Hepatic stellate cell (primary cell): ENCODE measurements around the gene USP24.
"Not testable (repeated sequence)": the region's sequence is repeated elsewhere in the genome, so short reads cannot be mapped to it uniquely, and the experiment has no call there.

ENCODE experiments used
- DNase-seq: peaks from one replicate; pipeline ENCODE4 v3.0.0; 2011; ENCODE audit warnings: low spot score

The USP24 gene

DNA sequence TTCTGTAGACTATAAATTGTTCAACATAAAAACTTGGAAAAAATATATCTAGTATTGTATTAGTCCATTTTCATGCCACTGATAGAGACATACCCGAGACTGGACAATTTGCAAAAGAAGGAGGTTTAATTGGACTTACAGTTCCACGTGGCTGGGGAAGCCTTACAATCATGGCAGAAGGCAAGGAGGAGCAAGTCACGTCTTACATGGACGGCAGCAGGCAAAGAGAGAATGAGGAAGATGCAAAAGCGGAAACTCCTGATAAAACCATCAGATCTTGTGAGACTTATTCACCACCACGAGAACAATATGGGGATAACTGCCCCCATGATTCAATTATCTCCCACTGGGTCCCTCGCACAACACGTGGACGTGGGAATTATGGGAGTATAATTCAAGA lies 15.4 kb downstream of the USP24 start:
- DNase-seq, result not testable (repeated sequence)

DNA sequence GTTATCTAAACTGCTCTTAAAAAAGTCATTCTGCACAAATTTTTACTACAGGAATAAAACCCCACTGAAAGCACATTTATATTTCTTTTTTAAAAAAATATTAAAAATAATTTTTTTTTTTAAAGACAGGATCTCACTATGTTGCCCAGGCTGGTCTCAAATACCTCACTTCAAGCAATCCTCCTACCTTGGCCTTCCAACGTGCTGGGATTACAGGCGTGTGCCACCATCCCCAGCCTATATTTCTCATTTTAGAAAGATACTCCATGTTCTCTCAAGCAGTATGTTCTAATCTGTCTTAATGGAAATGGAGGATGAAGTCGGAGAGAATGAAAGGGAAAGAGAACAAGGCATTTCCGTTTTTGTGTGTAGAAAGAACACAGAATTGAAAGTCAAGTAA lies 17.1 kb downstream of the USP24 start:
- no peak for DNase-seq

DNA sequence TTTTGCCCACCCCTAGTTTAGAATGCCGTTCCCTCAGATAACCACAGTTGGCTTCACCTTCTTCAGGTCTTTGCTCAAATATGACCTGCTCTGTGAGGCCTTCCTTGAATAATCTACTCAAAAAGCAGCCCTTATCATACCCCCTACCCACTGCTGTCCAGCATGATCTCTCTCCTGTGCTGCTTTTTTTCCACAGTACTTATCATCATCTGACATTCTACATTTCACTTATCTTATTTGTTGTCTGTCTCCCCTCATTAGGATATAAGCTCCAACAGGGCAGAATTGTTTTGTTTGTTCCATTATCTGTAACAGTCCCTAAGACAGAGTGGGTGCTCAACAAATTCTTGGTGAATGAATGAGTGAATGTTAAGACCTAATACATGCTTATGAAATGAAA lies 18.1 kb downstream of the USP24 start:
- no peak for DNase-seq

DNA sequence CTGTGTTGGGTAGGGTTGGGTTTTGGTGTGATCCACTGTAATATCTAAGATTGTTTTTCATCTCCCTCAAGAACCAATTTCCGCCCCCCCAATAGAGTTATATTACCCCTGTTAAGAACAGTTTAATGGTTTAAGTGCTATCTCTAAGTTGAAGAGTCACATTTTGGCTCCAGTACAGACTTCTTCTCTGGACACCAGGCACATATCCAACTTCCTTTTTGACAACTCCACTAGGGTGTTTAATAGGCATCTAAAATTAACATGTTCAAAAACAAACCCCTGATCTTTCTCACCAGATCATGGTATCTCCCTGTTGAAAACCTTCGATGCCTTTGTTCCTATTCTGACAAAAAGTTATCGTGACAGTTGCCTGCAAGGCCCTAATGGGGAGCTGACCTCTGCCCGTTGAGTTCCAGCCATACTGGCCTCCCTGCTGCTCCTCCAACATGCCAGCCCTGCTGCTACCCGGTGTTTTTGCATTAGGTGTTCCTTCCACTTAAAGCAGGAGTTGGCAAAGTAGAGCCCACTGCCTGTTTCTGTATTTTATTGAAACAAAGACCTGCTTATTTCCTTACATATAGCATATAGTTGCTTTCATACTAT lies 18.6 kb downstream of the USP24 start:
- no peak for DNase-seq

DNA sequence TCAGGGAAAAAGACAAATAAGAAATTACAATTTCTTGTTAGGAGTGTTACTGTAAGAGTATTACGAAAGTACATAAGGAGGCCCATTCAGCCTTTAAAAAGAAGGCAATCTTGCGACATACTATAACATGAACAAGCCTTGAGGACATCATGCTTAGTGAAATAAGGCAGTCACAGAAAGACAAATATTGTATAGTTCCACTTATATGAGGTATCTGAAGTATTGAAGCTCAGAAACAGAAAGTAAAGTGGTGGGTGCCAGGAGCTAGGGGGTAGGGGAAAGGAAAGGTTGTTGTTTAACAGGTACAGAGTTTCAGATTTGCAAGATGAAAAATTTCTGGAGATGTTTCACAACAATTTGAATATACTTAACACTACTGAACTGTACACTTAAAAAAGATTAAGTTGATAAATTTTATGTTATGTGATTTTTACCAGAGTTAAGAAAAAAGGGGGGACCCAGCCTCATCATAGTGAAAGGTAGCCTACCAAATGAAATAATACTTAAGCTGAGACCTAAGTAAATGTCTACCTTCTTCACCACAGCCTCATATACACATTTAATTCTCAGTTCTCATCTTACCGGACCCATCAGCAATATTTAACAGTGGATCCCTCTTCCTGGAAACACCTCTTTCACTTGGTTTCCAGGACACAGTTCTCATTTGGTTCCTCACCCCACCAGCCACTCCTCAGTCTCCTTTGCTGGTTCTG lies 19.5 kb downstream of the USP24 start:
- DNase-seq, result no peak

DNA sequence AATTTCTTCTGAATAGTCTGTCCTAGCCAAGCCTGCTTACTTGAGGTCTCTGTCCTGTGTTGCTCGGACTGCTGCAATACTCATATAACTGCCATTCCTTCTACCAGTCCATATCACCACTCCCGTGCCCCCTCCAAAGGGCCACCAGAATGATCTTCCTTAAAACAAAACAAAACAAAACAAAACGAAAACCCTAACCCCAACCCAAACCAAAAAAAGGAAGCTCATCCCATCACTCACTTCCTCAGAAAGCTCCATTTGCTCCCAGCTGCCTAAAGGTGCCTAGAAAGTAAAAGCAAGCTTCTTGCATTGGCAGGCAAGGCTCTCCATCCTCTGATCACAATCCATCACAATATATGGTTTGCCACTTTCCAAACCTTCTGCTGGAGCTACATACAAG lies 20.3 kb downstream of the USP24 start:
- DNase-seq, result no peak

DNA sequence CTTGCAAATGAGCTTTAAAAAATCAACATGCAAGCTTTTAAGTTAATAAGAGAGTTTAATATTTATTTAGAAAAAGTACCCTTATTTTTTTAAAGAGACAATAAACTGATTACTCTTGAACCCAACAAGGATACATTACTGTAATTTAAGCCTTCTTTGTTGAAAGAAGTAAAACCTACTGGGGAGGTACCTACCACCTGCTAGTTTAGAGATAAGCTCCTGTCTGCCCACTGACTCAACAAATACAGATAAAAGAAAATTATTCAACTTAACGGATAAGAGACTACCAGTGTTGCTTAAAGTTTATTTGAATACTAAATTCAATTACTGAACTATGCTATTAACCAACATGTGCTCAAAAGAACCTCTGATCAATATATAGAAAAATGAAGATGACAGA lies 23.1 kb downstream of the USP24 start:
- no peak for DNase-seq

DNA sequence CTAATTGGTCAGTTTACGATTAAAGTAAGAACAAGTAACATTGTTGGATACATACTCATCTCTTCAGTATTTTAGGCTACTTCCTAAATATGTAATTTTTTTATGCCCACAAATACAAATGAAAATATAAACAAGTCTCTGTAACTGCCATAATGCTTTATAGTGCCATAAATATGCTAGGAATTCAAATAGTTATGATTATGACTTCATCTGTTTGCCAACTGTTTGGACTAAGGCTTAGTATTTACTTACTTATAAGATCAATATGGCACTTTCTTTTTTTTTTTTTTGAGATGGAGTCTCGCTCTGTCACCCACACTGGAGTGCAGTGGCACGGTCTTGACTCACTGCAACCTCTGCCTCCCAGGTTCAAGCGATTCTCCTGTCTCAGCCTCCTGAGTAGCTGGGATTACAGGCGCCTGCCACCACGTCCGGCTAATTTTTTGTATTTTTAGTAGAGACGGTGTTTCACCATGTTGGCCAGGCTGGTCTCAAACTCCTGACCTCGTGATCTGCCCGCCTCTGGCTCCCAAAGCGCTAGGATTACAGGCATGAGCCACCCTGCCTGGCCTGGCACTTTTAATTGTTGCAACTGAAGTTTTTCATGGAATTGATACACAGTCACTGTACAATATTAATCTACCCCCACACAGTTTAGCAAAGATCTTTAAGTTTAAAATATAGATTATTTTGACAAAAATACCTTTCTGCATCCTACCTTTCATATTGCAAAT lies 23.8 kb downstream of the USP24 start:
- DNase-seq, result not testable (repeated sequence)

DNA sequence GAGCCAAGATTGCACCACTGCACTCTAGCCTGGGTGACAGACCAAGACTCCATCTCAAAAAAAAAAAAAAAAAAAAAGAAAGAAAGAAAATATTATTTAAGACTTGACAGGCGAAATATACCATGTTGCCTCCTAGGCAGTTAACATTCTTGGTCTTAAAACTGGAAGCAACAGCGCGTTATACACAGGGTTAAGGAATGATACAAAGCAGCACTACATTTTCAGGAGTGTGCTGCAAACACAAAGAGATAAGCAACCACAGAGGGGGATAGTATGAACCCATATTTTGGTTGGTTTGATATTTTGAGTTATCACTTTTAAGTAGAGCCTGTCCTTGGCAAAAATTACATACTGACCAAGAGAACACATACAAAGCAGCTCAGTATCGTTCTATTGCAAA lies 25.1 kb downstream of the USP24 start:
- DNase-seq, result no peak

DNA sequence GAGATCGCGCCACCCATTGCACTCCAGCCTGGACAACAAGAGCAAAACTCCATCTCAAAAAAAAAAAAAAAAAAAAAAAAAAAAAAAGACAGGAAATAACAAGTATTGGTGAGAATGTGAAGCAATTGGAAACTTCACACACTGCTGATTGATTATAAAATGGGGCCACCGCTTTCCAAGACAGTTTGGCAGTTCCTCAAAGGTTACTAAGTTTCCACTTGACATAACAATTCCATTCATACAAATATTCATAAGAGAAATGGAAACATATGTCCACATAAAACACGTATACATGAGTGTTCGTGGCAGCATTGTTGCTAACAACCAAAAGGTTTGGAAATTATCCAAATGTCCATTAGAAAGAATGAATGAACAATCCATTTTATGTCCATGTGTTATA lies 26.3 kb downstream of the USP24 start:
- DNase-seq, result no peak

DNA sequence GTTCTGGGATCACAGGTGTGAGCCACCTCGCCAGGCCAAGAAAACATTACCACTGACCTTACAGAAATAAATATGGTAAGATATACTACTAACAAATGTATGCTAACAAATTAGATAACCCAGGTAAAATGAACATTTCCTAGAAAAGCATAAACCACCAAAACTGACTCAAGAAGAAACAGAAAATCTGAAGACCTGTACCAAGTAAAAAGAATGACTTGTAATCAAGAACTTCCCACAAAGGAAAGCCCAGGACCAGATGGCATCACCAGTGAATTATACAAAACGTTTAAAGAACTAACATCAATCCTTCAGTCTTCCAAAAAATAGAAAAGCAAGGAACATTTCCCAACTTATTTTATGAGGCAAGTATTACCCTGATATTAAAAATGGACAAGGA lies 29.3 kb downstream of the USP24 start:
- DNase-seq, result no peak

DNA sequence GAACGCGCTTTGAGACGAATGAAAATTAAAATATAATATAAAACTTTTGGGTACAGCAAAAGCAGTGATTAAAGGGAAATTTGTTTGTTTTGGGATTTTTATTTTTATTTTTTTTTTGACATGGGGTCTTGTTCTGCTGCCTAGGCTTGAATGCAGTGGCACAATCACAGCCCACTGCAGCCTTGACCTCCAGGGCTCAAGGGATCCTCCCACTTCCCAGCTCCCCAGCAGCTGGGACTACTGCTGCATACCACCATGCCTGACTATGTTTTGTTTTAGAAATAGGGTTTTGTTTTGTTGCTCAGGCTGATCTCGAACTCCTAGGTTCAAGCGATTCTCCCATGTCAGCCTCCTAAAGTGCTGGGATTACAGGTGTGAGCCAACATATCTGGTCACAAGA lies 30.3 kb downstream of the USP24 start:
- DNase-seq, result no peak

DNA sequence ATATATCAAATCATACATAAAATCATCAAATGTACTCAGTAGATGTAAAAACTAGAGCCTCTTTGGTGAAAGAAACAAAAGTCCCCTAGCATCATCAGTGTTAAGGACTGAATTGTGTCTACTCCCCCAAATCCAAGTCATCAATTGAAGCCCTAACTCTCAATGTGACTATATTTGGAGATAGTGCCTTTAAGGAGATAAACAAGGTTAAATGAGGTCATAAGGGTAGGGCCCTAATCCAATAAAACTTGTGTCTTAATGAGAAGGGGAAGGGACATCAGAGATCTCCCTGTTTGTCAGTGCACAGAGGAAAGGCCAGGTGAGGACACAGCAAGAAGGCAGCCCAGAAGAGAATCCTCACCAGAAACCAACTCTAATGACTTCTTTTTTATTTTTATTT lies 33.5 kb downstream of the USP24 start:
- no peak for DNase-seq

DNA sequence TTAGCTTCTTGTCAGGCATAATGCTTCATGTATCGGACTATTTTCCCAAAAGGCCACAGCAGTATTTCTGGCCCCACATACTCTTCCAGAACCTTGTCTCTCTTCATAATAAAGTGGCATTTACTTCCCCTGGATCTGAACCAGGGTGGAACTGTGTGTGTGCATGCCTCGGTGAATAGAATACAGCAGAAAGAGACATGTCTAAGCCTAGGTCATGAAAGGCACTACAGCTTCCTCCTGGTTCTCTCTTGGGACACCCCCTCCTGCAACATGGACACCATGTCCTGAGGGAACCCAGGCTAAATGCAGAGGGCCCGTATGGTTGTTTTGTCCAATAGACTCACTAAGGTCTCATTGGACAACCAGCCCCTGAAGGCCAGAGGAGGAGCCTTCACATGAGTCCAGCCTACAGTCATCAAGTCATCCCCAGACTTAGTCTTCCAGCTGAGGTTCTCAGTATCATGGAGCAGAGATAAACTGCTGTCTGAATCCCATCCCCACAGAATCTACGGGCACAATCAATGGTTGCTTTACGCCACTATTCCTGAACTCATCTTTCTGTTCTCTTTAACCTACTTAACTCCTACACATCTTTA lies 35.0 kb downstream of the USP24 start:
- DNase-seq, result no peak

DNA sequence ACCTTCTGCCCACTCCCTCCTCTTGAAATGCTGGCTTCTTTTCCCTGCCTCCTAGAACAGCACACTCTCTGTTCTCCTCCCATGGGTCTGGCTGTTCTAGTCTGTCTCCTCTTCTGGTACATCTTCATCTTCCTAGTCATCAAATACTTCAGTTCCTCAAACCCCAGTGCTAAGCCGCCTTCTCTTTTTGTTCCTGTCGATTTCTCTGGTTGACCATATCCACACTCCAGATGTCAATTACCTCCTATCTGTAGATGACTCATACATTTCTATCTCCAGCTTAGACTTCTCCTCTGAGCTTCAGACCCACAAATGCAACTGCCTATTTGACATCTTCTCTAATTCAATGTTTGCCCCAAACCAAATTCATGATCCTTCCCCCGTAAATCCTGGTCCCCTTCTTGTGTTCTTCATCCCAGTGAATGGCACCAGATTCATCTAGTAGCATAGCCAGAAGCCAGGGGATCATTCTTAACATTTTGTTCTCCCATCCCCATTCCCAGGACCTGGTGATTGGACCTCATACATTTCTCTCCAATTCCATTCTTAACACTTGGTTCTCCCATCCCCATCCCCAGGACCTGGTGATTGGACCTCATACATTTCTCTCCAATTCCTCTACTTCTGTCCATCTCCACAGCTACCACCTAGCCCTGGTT lies 35.9 kb downstream of the USP24 start:
- no peak for DNase-seq

DNA sequence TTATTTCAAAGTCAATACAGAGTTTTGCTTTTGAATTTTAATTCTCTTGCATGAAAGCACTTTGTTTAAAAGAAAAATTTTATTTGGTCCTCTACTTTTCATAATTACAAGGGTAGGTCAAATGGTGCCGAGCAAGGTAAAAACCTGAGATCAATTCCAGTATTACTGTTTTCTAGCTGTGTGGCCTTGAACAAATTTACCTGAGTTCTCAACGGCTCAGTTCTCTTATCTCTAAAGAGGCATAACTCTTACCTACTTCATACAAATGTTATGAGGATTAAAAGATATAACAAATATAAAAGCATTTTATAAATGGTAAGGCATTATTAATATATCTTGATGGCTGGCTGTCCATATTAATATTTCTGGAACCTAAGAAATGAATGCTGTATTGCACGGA lies 42.5 kb downstream of the USP24 start:
- DNase-seq, result no peak

DNA sequence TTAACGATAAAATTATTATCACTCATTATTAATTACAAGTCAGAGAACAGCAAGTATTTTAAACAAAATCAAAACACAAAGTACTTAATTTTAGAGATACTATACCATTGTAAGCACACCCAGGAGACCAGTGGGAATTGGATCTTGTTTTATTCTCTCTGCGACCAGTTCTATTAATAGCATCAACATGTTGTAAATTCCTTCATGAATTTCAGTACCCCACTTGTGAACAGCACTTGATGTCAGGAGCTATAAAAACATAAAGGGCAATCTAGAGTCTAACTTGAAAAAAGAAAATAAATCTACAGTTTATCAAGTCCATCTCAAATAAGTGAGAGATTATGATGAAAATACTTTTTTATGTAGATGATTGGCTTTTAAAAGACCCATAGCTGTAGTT lies 42.9 kb downstream of the USP24 start:
- DNase-seq, result no peak

DNA sequence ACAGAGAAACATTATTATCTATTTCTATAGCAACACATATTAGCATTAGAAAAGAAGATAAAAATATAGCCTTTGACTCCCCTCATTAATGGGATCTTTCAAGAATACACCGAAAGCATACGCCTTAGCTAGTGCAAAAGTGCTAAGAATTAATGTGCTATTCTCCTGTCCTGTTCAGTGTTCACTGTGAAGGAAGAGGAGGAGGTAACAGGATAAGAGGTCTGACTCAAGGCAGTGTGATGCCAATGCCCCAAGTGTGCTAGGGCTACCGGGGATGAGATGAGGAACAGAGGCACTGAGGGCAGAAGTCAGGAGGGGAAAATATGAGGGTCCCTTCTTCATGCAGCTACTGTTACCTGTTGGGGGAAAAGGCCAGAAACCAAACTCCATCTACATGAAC lies 43.5 kb downstream of the USP24 start:
- DNase-seq, result no peak

DNA sequence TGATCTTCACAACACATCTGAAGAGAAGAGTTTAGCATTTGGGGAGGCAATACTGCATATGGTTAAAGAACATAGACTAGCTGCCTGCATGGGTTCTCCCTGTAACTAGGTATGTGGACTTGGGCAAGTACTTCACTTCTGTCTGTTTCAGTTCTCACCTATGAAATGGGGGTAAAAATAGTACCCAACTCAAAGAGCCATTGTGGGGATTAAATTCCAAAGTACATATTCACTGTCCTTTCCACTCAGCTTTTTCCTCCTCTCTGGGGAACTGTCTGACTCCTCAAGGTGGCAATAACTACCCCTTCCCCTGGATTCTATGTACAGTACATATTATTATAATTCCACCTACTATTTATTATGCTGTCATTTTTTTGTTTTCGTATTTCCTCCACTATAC lies 44.7 kb downstream of the USP24 start:
- DNase-seq, result no peak

DNA sequence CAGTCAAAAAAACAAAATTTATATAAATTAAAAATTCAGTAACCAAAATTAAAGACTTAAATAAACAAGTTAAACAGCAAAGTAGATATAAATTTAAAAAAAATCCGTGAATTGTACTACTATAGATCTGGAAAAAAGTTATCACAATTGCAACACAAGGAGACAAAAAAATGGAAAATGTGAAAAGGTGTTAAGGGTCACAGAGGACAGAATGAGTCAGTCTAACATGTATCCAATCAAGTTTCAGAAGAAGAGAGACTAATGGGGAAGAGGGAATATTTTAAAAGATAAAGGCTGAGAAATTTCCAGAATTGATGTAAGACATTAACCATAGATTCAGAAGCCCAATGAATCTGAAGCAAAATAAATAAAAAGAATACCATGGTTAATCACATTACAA lies 46.0 kb downstream of the USP24 start:
- DNase-seq, result no peak

DNA sequence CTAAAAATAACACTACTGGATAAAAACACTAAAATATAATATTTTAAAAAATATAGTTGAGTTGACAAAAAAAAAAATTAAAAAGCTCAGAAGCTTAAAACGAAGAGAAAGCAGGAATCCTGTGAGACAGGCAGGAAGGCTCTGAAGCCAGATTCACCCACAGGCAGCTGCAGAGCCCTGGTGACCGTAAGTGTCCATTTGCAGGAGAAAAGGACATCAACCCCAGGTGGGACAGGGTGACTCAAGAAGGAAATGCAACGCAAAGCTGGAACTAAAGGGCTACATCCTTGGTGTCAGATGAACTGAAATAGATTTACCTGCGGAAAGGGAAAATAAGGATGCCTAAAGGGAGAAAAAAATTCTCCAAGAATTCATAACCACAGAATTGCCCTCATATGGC lies 46.8 kb downstream of the USP24 start:
- DNase-seq, result no peak

DNA sequence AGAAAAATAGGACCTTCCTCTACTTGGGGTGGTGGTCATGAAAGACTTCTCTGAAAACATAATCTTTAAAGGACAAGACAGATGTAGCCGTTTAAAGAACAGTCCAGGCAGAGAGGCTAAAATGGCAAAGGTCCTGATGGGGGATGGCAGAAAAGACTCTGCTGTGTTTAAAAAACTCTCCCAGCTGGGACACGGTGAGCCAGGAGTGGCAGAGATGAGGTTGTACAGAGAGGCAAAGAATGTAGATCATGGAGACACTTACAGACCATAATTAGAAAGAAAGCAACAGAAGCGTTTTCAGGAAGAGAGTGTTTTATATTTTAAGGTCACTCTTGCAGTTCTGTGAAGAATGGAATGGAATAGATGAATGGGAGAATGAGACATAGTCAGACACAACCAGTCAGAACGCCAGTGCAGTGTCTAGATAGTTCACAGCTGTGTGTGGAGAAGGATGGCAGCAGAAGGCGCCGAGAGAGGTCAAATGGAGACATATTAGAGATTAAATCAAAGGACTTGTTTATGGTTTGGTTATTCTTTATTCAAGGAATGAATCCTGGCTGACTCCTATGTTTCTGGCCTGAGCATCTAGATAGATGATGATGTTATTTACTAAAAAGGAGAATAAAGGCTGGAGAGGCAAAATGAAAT lies 47.8 kb downstream of the USP24 start:
- DNase-seq, result no peak
